K562 (cell line): Measurements from ENCODE around the gene ZNF618. TPM values are rescaled to one million over a fixed set of nuclear protein-coding genes. Genes with fewer than 3 reads are reported as not detected.

Experiments
- ATAC-seq: fragments of 200-7000 bp; cut with Tn5 transposase; 3 replicates; pipeline ENCODE4 v1.9.1; 2020; ENCODE audit warnings: moderate library complexity
- BruUV-seq: library from RNA; stranded (reverse); fragments of 400-500 nt; replicated peaks from 2 replicates; lab custom pipeline; 2021; lab: Mats Ljungman, UMichigan
- CTCF ChIA-PET: fragments of 300-600 bp; formaldehyde crosslinking; extraction: SDS; loops from one replicate; lab custom pipeline; 2021; ENCODE audit warnings: low intra/inter-chr PET ratio; lab: Yijun Ruan, JAX
- POLR2A ChIA-PET: fragments of 300-600, 350-650 bp; sonication (Branson Sonifier 250); formaldehyde crosslinking; extraction: SDS; loops from one replicate; lab custom pipeline; 2021; ENCODE audit warnings: antibody characterized with exemption, inconsistent platforms; lab: Yijun Ruan, JAX
- DNase-seq, 4 experiments: peaks; one replicate each; pipeline versions ENCODE4 v3.0.0 to v3.0.0-alpha.2; 2011 to 2018; ENCODE audit warnings: low spot score in 3 of 4, mixed read lengths in 3 of 4; ENCODE audit errors: extremely low read depth in 1 of 4
- FAIRE-seq: peaks from 2 replicates; lab custom pipeline; 2011; peaks lifted over from hg19 to GRCh38; lab: Jason Lieb, UNC
- H2AFZ ChIP-seq: 2 replicates; pipeline ENCODE4 v1.6.0; 2011; ENCODE audit warnings: low read depth, low read length, control low read depth, inconsistent platforms
- H3K27ac ChIP-seq: fragments of 200-600 bp; 3 replicates; pipeline ENCODE4 v1.8.0; 2011; ENCODE audit warnings: low read depth, mild to moderate bottlenecking, control low read depth, inconsistent platforms, low read length, moderate library complexity, mixed read lengths; ENCODE audit errors: extremely low read depth
- H3K27me3 ChIP-seq, 2 experiments: fragments of 300-600 bp in 1 of 2; 2 replicates in 1 of 2; 3 replicates in 1 of 2; pipeline versions ENCODE4 v1.6.0 to v1.8.0; 2011; ENCODE audit warnings: inconsistent platforms in 2 of 2, low read length in 2 of 2, mild to moderate bottlenecking in 1 of 2, mixed read lengths in 1 of 2, moderate library complexity in 1 of 2; ENCODE audit not compliant: control insufficient read depth in 2 of 2, insufficient read depth in 2 of 2
- H3K36me3 ChIP-seq: fragments of 300-600 bp; 3 replicates; pipeline ENCODE4 v1.8.0; 2011; ENCODE audit warnings: mild to moderate bottlenecking, low read length, inconsistent platforms; ENCODE audit not compliant: control insufficient read depth, insufficient read depth
- H3K4me1 ChIP-seq, 2 experiments: fragments of 200-600 bp in 1 of 2; replicated peaks in 1 of 2; 2 replicates in 1 of 2; 3 replicates in 1 of 2; pipeline versions ENCODE4 v1.5.1 to v1.8.0; 2011; ENCODE audit warnings: inconsistent platforms in 2 of 2, low read length in 2 of 2, mild to moderate bottlenecking in 1 of 2, mixed read lengths in 1 of 2, moderate library complexity in 1 of 2; ENCODE audit not compliant: control insufficient read depth in 2 of 2, insufficient read depth in 2 of 2
- H3K4me2 ChIP-seq: 2 replicates; pipeline ENCODE4 v1.6.1; 2011; ENCODE audit warnings: low read length, control low read depth, inconsistent platforms, mixed read lengths; ENCODE audit not compliant: insufficient read depth
- H3K4me3 ChIP-seq: fragments of 200-600 bp; sonication (generic), shearing (Covaris generic); 2 replicates; pipeline ENCODE4 v1.5.1; 2016; ENCODE audit warnings: control low read depth, inconsistent platforms
- H3K79me2 ChIP-seq: fragments of 200-600 bp; 3 replicates; pipeline ENCODE4 v1.8.0; 2011; ENCODE audit warnings: low read length, inconsistent platforms; ENCODE audit not compliant: control insufficient read depth, insufficient read depth
- H3K9ac ChIP-seq, 2 experiments: 2 replicates each; pipeline versions ENCODE4 v1.6.0 to v1.6.1; 2011; ENCODE audit warnings: low read depth in 2 of 2, low read length in 2 of 2, control low read depth in 1 of 2, inconsistent platforms in 1 of 2, mild to moderate bottlenecking in 1 of 2, mixed read lengths in 1 of 2; ENCODE audit not compliant: insufficient read depth in 1 of 2
- H3K9me1 ChIP-seq: one replicate; pipeline ENCODE4 v1.6.0; 2011; ENCODE audit warnings: inconsistent platforms, mild to moderate bottlenecking, low read length, moderate library complexity; ENCODE audit not compliant: control insufficient read depth, insufficient read depth
- H3K9me3 ChIP-seq: replicated peaks from 2 replicates; pipeline ENCODE4 v1.5.1; 2011; ENCODE audit warnings: low read depth, low read length, inconsistent platforms; ENCODE audit not compliant: control insufficient read depth, insufficient read depth
- H4K20me1 ChIP-seq: replicated peaks from 2 replicates; pipeline ENCODE4 v1.6.1; 2011; ENCODE audit warnings: low read length, inconsistent platforms, mixed read lengths; ENCODE audit not compliant: control insufficient read depth, insufficient read depth
- ZNF316 ChIP-seq: fragments of 450-650 bp; IDR thresholded peaks from 2 replicates; pipeline ENCODE4 v1.6.1; 2016
- WGBS: fragments of 100-300 bp; shearing (Covaris generic); methylation state at CpG from one replicate; pipeline ENCODE4 v1.1.6; 2016; ENCODE audit warnings: low coverage, mixed read lengths; ENCODE audit not compliant: insufficient coverage; ENCODE audit errors: missing lambda C conversion rate; 5-methylcytosine and 5-hydroxymethylcytosine counted together
- in situ Hi-C: fragments of 300-500 bp; cut with MboI; formaldehyde crosslinking; loops from 4 replicates; pipeline ENCODE4 v1.15.0; 2018; ENCODE audit warnings: inconsistent platforms, mixed read lengths
- intact Hi-C: fragments of 100-400 bp; cut with micrococcal nuclease; formaldehyde crosslinking; loops from 2 replicates; pipeline ENCODE4 v1.14.2; 2022
- polyA plus RNA-seq, 8 experiments: library from polyadenylated mRNA; depleted of rRNA in 4 of 8; stranded (reverse) in 5 of 8; unstranded in 3 of 8; fragments of >200 nt; fragmentation: Nextera tagmentation in 2 of 8; fragmentation: Illumina TruSeq in 1 of 8; extraction: Ambion mirVana in 2 of 8; extraction: Trizol in 1 of 8; gene quantifications; 2 replicates each; pipeline versions ENCODE4 v1.2.1 to v1.2.3, GENCODE V29; 2011 to 2014; ENCODE audit warnings: inconsistent platforms in 1 of 8, missing spikeins in 1 of 8
- total RNA-seq, 7 experiments: library from RNA; depleted of rRNA in 6 of 7; stranded (reverse); fragments of >200 nt in 6 of 7; fragmentation: Illumina TruSeq in 2 of 7; extraction: Trizol in 2 of 7; gene quantifications; 2 replicates each; pipeline versions ENCODE4 v1.2.1 to v1.2.3, GENCODE V29; 2011 to 2021; ENCODE audit warnings: low replicate concordance in 1 of 7
- TF ChIP-seq, protein P1 (sequence below): fragments of 450-650 bp; IDR thresholded peaks from 2 replicates; pipeline ENCODE4 v1.6.1; 2016; ENCODE audit warnings: mild to moderate bottlenecking

Gene ZNF618
- total and polyA plus RNA-seq, 9 of the 15 experiments (the other 6 are each of a cell fraction or from before 2014, with no cell fraction given): 0.08 to 13.7 (median 3.4) TPM

DNA sequence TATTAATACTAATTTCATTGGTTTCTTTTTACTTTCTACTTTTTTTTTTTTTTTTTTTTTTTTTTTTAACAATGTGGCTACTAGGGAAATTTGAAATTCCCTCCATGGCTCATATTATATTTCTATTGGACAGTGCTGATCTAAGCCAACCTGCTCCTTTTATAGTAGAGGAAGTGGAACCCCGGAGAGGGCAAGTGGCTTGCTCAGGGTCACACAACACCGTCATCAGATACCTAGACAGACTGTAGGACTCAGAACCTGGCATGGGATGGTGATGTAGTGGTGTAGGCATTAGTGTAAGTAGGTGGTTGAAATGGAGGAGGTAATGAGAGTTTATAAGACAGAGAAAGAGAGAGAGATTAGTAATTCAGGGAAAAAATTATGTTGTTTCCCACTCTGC lies 10.8 kb downstream of the ZNF618 start:
- Histone ChIP-seq H3K9ac (peak overlapping the region in 1 of 2 experiments; percentile 55; a peak in 1 of 4 replicates), H3K27me3 (no peaks in the 10 kb centered on the region), H3K9me1 (no peaks in the 10 kb centered on the region), H2AFZ (no peak overlapping the region), H3K4me1 (peaks cover 3 to 47% of the 10 kb centered on the region in 2 experiments; a peak in 4 of 5 replicates), H3K36me3 (peaks cover 4% of the 10 kb centered on the region; the same call in 2 of the 3 replicates), H3K4me2 (no peak overlapping the region), H4K20me1 (no peaks in the 10 kb centered on the region; the same call in 1 of the 2 replicates), H3K27ac (no peak overlapping the region), H3K4me3 (no peak overlapping the region), H3K9me3 (peaks cover 2% of the 10 kb centered on the region), H3K79me2 (peaks cover 68% of the 10 kb centered on the region)
- DNase-seq (no peak), ATAC-seq (no peak), FAIRE-seq (no peak)
- intact Hi-C loops: loop anchor here (5.0 kb wide), 1 partner anchor 75 kb away; no protein-coding TSS in a partner anchor
- TF ChIP-seq, protein P1, sequence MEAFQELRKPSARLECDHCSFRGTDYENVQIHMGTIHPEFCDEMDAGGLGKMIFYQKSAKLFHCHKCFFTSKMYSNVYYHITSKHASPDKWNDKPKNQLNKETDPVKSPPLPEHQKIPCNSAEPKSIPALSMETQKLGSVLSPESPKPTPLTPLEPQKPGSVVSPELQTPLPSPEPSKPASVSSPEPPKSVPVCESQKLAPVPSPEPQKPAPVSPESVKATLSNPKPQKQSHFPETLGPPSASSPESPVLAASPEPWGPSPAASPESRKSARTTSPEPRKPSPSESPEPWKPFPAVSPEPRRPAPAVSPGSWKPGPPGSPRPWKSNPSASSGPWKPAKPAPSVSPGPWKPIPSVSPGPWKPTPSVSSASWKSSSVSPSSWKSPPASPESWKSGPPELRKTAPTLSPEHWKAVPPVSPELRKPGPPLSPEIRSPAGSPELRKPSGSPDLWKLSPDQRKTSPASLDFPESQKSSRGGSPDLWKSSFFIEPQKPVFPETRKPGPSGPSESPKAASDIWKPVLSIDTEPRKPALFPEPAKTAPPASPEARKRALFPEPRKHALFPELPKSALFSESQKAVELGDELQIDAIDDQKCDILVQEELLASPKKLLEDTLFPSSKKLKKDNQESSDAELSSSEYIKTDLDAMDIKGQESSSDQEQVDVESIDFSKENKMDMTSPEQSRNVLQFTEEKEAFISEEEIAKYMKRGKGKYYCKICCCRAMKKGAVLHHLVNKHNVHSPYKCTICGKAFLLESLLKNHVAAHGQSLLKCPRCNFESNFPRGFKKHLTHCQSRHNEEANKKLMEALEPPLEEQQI: no peak
- TF ChIP-seq ZNF316: peak; percentile 33; the same call in 1 of the 2 replicates
- no TSS peak for BruUV-seq
- ChIA-PET POLR2A (interaction anchor here (0.7 to 1.0 kb wide), 2 partner anchors 14 to 41 kb away, joined by 3 read pairs; no protein-coding TSS in a partner anchor), CTCF (interaction anchor here (0.7 kb wide), 1 partner anchor 54 kb away, joined by 4 read pairs; no protein-coding TSS in a partner anchor)
- in situ Hi-C loops: no loop called here
- 43% methylated on average over 2 of the region's 2 CpGs for WGBS
